GM18517 (cell line): ENCODE data around the gene ANLN.
"Not testable (repeated sequence)": the region's sequence is repeated elsewhere in the genome, so short reads cannot be mapped to it uniquely, and the experiment has no call there.

ENCODE experiments used
- ATAC-seq: cut with Tn5 transposase; IDR thresholded peaks from one replicate; pipeline ENCODE4 v1.9.1; 2021; ENCODE audit warnings: mild to moderate bottlenecking, moderate library complexity; ENCODE audit not compliant: unreplicated experiment

Gene ANLN

GRCh38 chr7:36460811-36461429 is 71.3 kb downstream of the ANLN start:
- ATAC-seq = no peak

DNA sequence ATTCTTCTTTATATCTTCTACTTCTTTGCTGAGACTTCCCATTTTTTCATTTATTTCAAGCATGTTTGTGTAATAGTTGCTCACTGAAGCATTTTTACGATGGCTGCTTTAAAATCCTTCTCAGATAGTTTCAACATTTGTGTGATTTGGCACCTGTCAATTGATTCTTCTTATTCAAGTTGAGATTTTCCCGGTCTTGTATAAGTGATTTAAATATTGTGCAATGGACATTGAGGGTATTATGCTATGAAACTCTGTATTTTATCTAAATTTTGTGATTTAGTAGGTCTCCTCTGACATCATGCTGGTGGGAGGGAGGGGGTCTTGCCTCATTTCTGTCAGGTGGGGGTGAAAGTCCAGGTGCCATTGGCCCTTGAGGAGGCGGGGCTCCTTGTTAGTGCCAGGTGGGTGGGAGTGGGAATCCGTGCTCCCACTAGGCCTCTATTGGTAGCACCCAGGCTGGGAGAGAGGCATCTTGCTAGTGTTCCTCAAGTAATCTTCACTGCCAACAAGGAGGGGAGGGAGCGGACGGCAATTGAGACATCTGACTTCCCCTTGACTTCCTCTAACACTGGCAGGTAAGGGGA is 73.0 kb downstream of the ANLN start:
- no peak for ATAC-seq

DNA sequence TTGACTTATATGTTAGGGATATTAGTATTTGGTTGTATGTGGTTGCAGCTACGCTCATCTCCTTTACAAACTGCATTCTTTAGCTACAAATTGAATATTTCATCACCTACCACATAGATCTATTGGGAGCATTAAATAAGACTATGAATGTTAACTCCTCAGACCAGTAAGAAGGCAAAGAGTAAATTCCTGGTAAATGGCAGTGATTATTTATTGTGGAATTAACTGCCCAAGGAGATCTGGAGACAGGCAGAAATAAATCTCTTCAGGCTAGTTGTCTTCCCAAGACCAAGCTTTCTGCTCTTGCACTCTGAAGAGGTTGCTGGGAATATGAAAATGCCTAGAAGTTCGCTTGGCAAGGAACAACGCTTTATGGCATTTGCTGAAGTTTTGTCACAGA is 74.6 kb downstream of the ANLN start:
- ATAC-seq = no peak

GRCh38 chr7:36466001-36466400 is 76.3 kb downstream of the ANLN start:
- not testable (repeated sequence) for ATAC-seq

GRCh38 chr7:36468370-36469101 is 78.9 kb downstream of the ANLN start:
- ATAC-seq = no peak

DNA sequence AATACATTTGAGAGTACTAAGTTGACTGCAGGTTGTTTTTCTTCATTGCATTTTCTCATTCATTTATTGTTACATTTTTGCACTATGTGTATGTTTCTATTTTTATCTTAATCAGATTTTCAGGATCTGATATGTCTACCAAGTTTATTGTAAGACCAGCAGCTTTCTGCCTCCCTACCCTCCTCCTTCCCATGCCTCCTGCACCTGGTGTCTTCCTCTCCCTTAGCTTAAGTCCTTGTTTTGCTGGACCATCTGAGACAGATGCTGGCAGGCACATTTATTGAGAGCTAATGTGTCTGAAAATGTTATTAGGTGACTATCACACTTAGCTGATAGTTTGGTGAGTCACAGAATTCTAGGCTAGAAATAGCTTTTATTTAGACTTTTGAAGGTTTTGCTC is 79.6 kb downstream of the ANLN start:
- no peak for ATAC-seq

GRCh38 chr7:36472141-36472729 is 82.6 kb downstream of the ANLN start:
- ATAC-seq = no peak

GRCh38 chr7:36473454-36474282 is 84.0 kb downstream of the ANLN start:
- no peak for ATAC-seq

- no peak for ATAC-seq
Observed at GRCh38 chr7:36474283-36475010, 84.8 kb downstream of the ANLN start.

DNA sequence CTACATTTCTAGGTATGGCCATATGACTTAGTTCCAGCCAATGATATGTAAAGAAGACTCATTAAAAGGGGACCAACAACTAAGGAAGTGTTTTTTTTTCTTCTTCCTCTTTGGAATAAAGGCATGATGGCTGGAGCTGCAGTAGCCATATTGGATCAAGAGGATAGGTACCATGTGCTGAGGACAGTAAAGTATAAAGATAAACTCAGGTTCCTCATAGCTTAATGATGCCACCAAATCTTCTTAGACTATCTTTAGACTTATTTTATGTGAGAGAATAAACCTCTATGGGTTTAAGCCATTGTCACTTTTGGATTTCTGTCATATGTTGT is 85.3 kb downstream of the ANLN start:
- ATAC-seq = no peak

DNA sequence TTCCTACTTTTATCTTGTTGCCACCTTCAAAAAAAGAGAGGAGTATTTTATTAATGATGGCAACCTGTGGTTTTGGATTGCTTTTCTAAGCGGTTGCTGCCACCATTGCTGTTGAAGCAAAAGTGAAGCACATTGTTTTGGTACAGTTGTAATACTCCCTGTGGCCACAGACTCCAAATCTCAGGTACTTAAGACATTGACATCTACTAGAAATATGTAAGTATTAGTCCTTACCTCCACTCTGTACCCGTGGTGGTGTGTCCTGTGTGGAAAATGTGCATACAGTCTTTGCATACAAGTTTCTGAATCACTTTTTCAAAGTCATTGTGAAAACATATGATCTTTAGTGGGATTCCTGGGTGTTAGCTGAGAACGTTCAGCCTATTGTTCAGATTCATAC is 85.7 kb downstream of the ANLN start:
- ATAC-seq = no peak

- no peak for ATAC-seq
Observed at GRCh38 chr7:36478745-36479144, 89.1 kb downstream of the ANLN start.

DNA sequence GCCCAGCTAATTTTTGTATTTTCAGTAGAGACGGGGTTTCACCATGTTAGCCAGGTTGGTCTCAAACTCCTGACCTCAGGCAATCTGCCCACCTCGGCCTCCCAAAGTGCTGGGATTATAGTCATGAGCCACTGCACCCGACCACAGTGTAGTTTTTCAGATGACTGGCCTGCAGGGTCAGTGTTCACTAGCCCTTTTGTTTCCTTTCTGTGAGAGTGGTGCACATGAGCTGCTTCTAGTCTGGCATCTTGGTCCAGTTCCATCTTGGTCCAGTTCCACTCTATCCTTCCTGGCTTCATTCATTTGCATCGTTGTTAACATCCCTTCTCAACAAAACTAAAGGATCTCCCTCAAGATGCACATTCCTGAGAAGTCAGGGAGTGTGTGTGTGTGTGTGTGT is 94.2 kb downstream of the ANLN start:
- not testable (repeated sequence) for ATAC-seq

DNA sequence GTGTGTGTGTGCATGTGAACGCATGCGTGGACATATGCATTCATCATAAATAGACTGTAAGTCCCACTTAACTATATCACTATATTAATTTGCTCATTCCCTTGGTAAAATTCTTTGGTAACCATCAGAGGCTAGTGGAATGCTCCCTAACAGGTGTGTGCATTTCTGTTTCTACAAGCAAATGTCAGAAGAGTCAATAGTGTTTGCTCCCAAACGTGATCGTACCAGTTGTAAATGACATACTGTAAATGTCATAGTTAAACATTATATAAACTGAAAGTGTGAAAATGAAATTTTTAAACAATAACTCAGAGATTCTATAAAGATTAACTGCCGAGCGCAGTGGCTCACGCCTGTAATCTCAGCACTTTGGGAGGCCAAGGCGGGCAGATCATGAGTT is 94.6 kb downstream of the ANLN start:
- no peak for ATAC-seq

DNA sequence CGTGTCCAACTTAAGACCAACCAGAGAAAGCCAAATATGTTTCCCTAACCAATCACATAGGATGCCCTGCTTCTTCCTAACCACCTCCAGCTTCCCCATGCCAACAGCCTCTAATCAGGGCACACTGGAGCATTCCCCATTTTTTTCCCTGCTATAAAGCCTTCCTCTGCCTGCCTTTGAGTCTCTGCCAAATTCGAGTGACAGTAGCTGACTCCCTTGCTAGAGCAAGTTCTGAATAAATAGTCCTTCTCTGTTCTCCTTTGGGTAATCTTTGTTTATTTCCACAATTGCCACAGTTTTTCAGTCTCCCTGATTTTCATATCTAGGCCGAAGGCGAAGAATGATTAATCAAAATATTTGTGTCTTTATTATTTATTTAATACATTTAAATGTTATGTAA is 96.7 kb downstream of the ANLN start:
- ATAC-seq = no peak

- ATAC-seq = no peak
Observed at GRCh38 chr7:36487756-36488336, 98.2 kb downstream of the ANLN start.

GRCh38 chr7:36488672-36489071 is 99.0 kb downstream of the ANLN start:
- not testable (repeated sequence) for ATAC-seq

GRCh38 chr7:36490419-36490830 is 100.8 kb downstream of the ANLN start:
- no peak for ATAC-seq

GRCh38 chr7:36491317-36491716 is 101.7 kb downstream of the ANLN start:
- no peak for ATAC-seq

DNA sequence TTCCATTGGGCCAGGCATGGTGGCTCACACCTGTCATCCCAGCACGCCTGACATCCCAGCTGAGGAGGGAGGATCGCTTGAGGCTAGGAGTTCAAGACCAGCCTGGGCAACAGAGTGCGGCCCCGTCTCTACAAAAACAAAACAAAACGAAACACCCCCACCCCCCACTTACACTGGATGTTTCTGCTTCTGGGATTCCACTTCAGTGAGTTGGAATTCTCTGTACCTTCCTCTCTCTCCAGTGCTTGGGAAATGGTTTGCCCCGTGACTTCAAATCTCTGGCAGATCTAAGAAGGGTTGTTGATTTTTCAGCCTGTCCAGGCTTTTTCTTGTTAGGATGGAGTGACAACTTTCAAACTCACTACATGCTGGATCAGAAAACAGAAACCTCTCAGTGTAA is 106.9 kb downstream of the ANLN start:
- no peak for ATAC-seq
